HCT116 (cell line): ENCODE results near the gene LRP1B.

Experiments
- EZH2 ChIP-seq: fragments of 200-600 bp; sonication (generic); IDR thresholded peaks from 2 replicates; pipeline ENCODE4 v1.6.1; 2017; ENCODE audit warnings: antibody characterized with exemption, mixed run types
- FOSL1 ChIP-seq: IDR thresholded peaks from 2 replicates; pipeline ENCODE4 v1.6.1; 2012; ENCODE audit warnings: low read depth
- JUND ChIP-seq: IDR thresholded peaks from 2 replicates; pipeline ENCODE4 v1.6.1; 2012
- MAX ChIP-seq: IDR thresholded peaks from 2 replicates; pipeline ENCODE4 v1.6.1; 2012
- POLR2A ChIP-seq: IDR thresholded peaks from 2 replicates; pipeline ENCODE4 v1.7.0; 2011; ENCODE audit warnings: borderline replicate concordance; ENCODE audit not compliant: insufficient read depth, insufficient read length; ENCODE audit errors: extremely low read depth
- POLR2AphosphoS5 ChIP-seq: IDR thresholded peaks from 2 replicates; pipeline ENCODE4 v1.6.1; 2011; ENCODE audit warnings: mild to moderate bottlenecking, low read depth, low read length, moderate library complexity
- SIN3A ChIP-seq: IDR thresholded peaks from 2 replicates; pipeline ENCODE4 v1.6.1; 2012; ENCODE audit warnings: low read depth
- TF ChIP-seq, protein P1 (sequence below), 3 experiments: fragments of 200-600 bp in 1 of 3; sonication (generic) in 1 of 3; IDR thresholded peaks in 2 of 3; conservative IDR thresholded peaks in 1 of 3; 2 replicates each; pipeline ENCODE4 v1.5.1; 2012 to 2017; ENCODE audit warnings: low read depth in 2 of 3, low read length in 2 of 3, antibody characterized with exemption in 1 of 3, borderline replicate concordance in 1 of 3, control low read depth in 1 of 3, mild to moderate bottlenecking in 1 of 3, mixed read lengths in 1 of 3, mixed run types in 1 of 3, moderate library complexity in 1 of 3; ENCODE audit not compliant: insufficient read depth in 1 of 3

GRCh38 chr2:140276661-140277060 lies 1854.2 kb downstream of the LRP1B start:
- no peak for TF ChIP-seq EZH2
- TF ChIP-seq, protein P1, sequence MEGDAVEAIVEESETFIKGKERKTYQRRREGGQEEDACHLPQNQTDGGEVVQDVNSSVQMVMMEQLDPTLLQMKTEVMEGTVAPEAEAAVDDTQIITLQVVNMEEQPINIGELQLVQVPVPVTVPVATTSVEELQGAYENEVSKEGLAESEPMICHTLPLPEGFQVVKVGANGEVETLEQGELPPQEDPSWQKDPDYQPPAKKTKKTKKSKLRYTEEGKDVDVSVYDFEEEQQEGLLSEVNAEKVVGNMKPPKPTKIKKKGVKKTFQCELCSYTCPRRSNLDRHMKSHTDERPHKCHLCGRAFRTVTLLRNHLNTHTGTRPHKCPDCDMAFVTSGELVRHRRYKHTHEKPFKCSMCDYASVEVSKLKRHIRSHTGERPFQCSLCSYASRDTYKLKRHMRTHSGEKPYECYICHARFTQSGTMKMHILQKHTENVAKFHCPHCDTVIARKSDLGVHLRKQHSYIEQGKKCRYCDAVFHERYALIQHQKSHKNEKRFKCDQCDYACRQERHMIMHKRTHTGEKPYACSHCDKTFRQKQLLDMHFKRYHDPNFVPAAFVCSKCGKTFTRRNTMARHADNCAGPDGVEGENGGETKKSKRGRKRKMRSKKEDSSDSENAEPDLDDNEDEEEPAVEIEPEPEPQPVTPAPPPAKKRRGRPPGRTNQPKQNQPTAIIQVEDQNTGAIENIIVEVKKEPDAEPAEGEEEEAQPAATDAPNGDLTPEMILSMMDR (IDR thresholded peaks at IDR 0.05 in 2 of 3, conservative IDR thresholded peaks at IDR 0.05 in 1 of 3; ENCODE audit: borderline replicate concordance in 1 of 3, insufficient read depth in 1 of 3, low read depth in 2 of 3, low read length in 2 of 3) = no peak
- TF ChIP-seq FOSL1 = no peak
- TF ChIP-seq POLR2A = no peak
- TF ChIP-seq SIN3A = no peak
- TF ChIP-seq MAX = no peak
- no peak for TF ChIP-seq POLR2AphosphoS5
- no peak for TF ChIP-seq JUND
